ENCODE data around the gene C5orf46.

C5orf46 gene

DNA sequence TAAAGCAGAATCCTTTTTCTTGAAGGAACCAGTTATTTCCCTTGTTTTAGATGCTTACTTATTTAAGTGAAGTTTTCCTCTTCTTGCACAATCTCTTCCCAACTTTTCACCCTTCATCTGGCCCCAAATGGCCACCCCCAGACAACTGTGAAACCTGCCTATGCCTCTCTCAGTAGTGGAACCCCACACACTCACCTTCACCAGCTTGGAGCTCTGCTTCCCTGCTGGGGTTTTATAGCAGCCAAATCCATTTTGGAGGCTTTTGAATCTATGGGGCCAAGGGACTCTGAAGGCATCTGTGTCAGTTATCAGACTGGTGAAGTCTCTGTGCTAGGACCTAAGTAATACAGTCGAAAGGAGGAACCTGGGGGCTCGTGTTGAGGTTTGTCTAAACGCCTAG is 52.0 kb downstream of the C5orf46 start:
- H3K4me3 ChIP-seq (ENCODE audit: low read length): no peak overlapping the region
- no peaks in the 10 kb centered on the region for H3K27me3 ChIP-seq (replicated peaks; ENCODE audit: insufficient read depth, low read length)
- no peaks in the 10 kb centered on the region for H3K9me2 ChIP-seq (replicated peaks; ENCODE audit: insufficient read depth, low read length)
- H4K20me1 ChIP-seq (ENCODE audit: insufficient read depth, low read length): no peaks in the 10 kb centered on the region
- H3K4me1 ChIP-seq (ENCODE audit: low read length): peaks cover 33% of the 10 kb centered on the region
- no peak for DNase-seq
- H2AFZ ChIP-seq (ENCODE audit: low read length): no peak overlapping the region
- no peak overlapping the region for H3K9ac ChIP-seq (ENCODE audit: low read length)
- no peak overlapping the region for H3K4me2 ChIP-seq (ENCODE audit: low read depth, low read length)
- H3F3A ChIP-seq (ENCODE audit: insufficient read depth, low read length): no peaks in the 10 kb centered on the region
- no peak for TF ChIP-seq EZH2 (optimal IDR thresholded peaks at IDR 0.05; ENCODE audit: low read depth, low read length)
- TF ChIP-seq CTCF (IDR thresholded peaks at IDR 0.05; ENCODE audit: low read length): no peak
- TF ChIP-seq EZH2phosphoT487 (IDR thresholded peaks at IDR 0.05; ENCODE audit: low read length): no peak
- no peaks in the 10 kb centered on the region for H3K79me2 ChIP-seq (ENCODE audit: low read length)
- H3K9me3 ChIP-seq (replicated peaks; ENCODE audit: insufficient read depth, low read length): no peaks in the 10 kb centered on the region
- H3K36me3 ChIP-seq (replicated peaks; ENCODE audit: insufficient read depth, low read length): no peaks in the 10 kb centered on the region
- H3K27ac ChIP-seq (ENCODE audit: low read length): no peak overlapping the region

- Histone ChIP-seq H3F3A (ENCODE audit: insufficient read depth, low read length) (no peaks in the 10 kb centered on the region), H3K27me3 (replicated peaks; ENCODE audit: insufficient read depth, low read length) (no peaks in the 10 kb centered on the region), H3K79me2 (ENCODE audit: low read length) (no peaks in the 10 kb centered on the region), H3K9ac (ENCODE audit: low read length) (no peak overlapping the region), H3K27ac (ENCODE audit: low read length) (no peak overlapping the region), H3K4me3 (ENCODE audit: low read length) (no peak overlapping the region), H3K9me2 (replicated peaks; ENCODE audit: insufficient read depth, low read length) (no peaks in the 10 kb centered on the region), H3K4me2 (ENCODE audit: low read depth, low read length) (no peak overlapping the region), H3K4me1 (ENCODE audit: low read length) (peaks cover 33% of the 10 kb centered on the region), H4K20me1 (ENCODE audit: insufficient read depth, low read length) (no peaks in the 10 kb centered on the region), H3K9me3 (replicated peaks; ENCODE audit: insufficient read depth, low read length) (no peaks in the 10 kb centered on the region), H3K36me3 (replicated peaks; ENCODE audit: insufficient read depth, low read length) (no peaks in the 10 kb centered on the region), H2AFZ (ENCODE audit: low read length) (no peak overlapping the region)
- DNase-seq: no peak
- TF ChIP-seq EZH2 (optimal IDR thresholded peaks at IDR 0.05; ENCODE audit: low read depth, low read length): no peak
- TF ChIP-seq CTCF (IDR thresholded peaks at IDR 0.05; ENCODE audit: low read length): no peak
- TF ChIP-seq EZH2phosphoT487 (IDR thresholded peaks at IDR 0.05; ENCODE audit: low read length): no peak
Observed at GRCh38 chr5:147853372-147853987, 52.9 kb downstream of the C5orf46 start.

DNA sequence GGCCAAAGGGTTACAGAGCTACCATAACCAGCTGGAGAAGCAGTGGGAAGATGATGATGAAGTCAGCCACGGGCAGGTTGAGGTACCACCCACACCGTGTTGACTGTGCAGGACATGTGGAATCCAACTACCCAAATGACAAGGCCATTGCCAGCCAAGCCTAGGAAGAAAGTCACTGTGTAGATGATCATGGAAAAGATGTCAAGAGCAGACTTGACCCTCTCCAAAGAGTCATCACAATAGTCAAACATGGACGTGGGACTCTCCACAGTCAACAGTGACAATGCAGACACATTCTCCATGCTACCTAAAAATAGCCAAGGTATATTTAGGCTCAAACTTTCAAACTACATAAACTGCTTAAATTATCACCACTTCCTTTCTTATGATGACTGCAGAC is 54.0 kb downstream of the C5orf46 start:
- H3K9me3 ChIP-seq (replicated peaks; ENCODE audit: insufficient read depth, low read length): no peaks in the 10 kb centered on the region
- H3K9me2 ChIP-seq (replicated peaks; ENCODE audit: insufficient read depth, low read length): no peaks in the 10 kb centered on the region
- peaks cover 33% of the 10 kb centered on the region for H3K4me1 ChIP-seq (ENCODE audit: low read length)
- no peaks in the 10 kb centered on the region for H3K36me3 ChIP-seq (replicated peaks; ENCODE audit: insufficient read depth, low read length)
- no peak overlapping the region for H3K27ac ChIP-seq (ENCODE audit: low read length)
- no peaks in the 10 kb centered on the region for H3F3A ChIP-seq (ENCODE audit: insufficient read depth, low read length)
- H3K27me3 ChIP-seq (replicated peaks; ENCODE audit: insufficient read depth, low read length): no peaks in the 10 kb centered on the region
- no peak for TF ChIP-seq CTCF (IDR thresholded peaks at IDR 0.05; ENCODE audit: low read length)
- no peak for TF ChIP-seq EZH2phosphoT487 (IDR thresholded peaks at IDR 0.05; ENCODE audit: low read length)
- no peak for TF ChIP-seq EZH2 (optimal IDR thresholded peaks at IDR 0.05; ENCODE audit: low read depth, low read length)
- H3K79me2 ChIP-seq (ENCODE audit: low read length): no peaks in the 10 kb centered on the region
- H3K4me3 ChIP-seq (ENCODE audit: low read length): no peak overlapping the region
- H2AFZ ChIP-seq (ENCODE audit: low read length): 0 out of 2 replicates have a peak overlapping the region, but pooled peaks have one; percentile 12
- H4K20me1 ChIP-seq (ENCODE audit: insufficient read depth, low read length): no peaks in the 10 kb centered on the region
- no peak for DNase-seq
- peak overlapping the region; percentile 25 for H3K4me2 ChIP-seq (ENCODE audit: low read depth, low read length)
- H3K9ac ChIP-seq (ENCODE audit: low read length): no peak overlapping the region

Data from MM.1S (cell line).